ENCODE data around the gene KHDC4.
"Not testable (repeated sequence)": the region's sequence is repeated elsewhere in the genome, so short reads cannot be mapped to it uniquely, and the experiment has no call there.

The KHDC4 gene

DNA sequence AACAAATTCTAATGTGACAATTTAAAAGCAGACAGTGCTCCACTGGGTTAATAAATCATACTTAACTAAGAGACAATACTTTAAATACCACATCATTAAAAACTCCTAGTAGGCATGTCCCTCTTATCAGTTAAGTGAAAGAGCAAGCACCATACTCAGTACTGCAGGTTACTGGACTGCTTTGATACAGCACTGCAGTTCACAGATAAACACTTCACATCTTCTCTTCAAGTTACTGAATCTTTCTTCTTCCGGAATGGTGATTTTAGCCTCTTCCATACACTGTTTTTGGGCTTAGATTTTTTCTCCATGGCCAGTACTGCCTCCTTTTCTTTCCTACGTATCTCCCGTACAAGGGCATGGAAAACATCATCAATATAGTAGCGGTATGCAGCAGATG is 34.1 kb downstream of the KHDC4 start:
- no peak for DNase-seq

GRCh38 chr1:155899683-155900082 is 34.5 kb downstream of the KHDC4 start:
- no peak for DNase-seq

GRCh38 chr1:155898888-155899287 is 35.3 kb downstream of the KHDC4 start:
- no peak for DNase-seq

DNA sequence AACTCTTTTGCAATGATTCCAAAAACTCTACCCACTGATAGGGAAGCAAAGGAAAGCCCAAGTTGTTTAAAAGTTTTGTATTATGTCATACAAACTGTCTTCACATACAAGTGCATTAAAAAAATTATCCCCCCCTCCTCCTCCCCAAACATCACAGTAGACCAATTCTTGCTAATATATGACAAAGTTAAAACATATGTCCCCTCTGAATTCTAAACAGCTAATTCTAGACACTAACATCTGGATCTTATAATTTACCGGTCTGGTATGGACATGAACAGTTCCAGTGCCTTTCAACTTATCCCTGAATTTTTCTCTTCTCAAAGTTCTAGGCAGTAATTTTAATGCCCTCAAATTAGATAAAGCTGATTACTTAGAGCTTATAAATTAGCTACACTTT is 36.5 kb downstream of the KHDC4 start:
- no peak for DNase-seq

- DNase-seq: not testable (repeated sequence)
Observed at GRCh38 chr1:155896476-155896875, 37.7 kb downstream of the KHDC4 start.

GRCh38 chr1:155895617-155896016 is 38.6 kb downstream of the KHDC4 start:
- not testable (repeated sequence) for DNase-seq

GRCh38 chr1:155893389-155894142 is 40.6 kb downstream of the KHDC4 start:
- DNase-seq: peak; percentile 58 to 83 (median 69)

GRCh38 chr1:155892796-155893195 is 41.4 kb downstream of the KHDC4 start:
- DNase-seq: no peak

DNA sequence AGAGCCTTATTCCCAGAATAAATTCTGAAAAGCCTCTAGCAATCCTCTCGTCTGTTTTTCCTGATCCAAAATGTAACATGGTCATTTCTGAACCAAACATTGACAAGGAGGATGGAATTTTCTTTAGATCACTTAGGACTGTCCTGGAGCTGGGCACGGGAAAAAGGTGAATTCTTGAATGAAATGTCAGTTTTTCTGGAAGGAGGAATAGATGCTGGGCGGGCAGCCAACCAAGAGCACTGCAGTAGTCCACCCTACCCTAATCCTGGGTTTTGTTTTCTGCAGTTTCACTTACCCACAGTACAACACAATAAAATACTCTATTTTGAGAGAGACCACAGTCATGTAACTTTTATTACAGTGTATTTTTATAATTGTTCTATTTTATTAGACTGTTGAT is 44.0 kb downstream of the KHDC4 start:
- DNase-seq: no peak

GRCh38 chr1:155889566-155889965 is 44.6 kb downstream of the KHDC4 start:
- DNase-seq: no peak

DNA sequence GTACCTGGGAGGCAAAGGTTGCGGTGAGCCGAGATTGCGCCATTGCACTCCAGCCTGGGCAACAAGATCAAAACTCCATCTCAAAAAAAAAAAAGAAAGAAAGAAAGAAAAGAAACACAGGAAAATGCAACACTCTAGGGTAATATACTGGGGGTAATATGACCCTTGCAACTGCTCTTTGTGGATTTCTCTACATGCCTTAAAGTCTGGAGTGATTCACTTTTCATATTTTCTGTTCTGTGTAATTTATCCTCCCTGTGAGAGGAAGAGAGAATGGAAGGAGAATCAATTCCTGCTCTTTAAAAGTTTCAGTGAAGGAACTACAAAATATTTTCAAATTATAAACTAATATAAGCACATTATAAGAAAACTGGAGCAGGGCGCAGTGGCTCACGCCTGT is 45.7 kb downstream of the KHDC4 start:
- DNase-seq: no peak

GRCh38 chr1:155884982-155885381 is 49.2 kb downstream of the KHDC4 start:
- no peak for DNase-seq

GRCh38 chr1:155884031-155884960 is 49.9 kb downstream of the KHDC4 start:
- no peak for DNase-seq

DNA sequence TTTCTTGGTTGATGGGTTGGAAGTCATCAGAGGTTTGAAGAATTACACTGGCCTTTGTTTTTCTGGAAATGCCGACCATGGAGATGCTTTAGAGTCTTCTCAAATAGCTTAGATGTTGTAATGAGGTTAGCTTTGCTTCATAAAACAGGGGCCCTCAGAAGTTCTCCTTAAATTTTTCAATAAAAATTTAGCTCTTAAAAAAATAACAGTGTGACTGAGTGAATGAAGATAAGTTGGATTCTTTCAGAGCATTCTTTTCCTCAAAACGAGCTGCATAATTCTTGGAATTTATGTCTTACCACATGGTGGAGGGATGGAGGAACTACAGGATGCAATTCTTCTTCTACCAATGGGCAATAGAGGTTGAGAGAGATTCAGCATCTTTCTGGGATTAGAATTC is 51.4 kb downstream of the KHDC4 start:
- no peak for DNase-seq

DNA sequence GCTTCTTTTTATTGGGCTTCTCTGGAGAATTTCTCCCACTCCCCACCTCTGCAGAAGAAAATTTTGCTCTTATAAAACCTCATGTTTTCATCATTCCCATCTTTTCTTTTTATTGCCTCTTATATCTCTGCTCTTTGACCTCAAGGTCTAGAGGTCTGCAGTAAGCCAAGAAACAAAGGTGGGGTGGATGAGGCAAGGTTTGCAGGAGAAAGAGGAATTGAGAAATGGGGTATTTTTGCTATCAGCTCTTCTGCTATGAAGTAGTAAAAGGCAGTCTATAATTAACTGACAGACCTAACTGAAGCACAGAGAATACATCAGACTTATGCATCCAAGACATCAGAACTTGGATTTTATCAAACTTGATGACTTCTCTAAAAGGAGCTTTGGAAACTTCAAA is 52.0 kb downstream of the KHDC4 start:
- DNase-seq: no peak

- no peak for DNase-seq
Observed at GRCh38 chr1:155880950-155881349, 53.3 kb downstream of the KHDC4 start.

DNA sequence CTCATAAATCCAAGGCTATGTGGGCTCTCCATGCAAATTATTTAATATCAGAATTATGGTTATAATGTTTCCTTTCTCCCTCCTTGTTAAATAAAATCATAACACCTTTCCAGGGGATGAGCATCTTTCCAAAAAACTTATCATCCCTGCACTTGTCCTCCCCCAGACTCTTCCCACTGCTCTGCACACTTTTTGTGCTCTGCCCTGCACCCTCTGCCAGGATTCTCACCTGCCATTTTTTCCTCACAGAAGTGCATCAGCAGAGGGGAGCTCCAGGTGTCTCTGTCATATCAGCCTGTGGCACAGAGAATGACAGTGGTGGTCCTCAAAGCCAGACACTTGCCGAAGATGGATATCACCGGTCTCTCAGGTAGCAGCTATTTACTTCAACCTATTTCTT is 54.0 kb downstream of the KHDC4 start:
- DNase-seq: no peak

GRCh38 chr1:155877945-155878344 is 56.3 kb downstream of the KHDC4 start:
- no peak for DNase-seq

- no peak for DNase-seq
Observed at GRCh38 chr1:155873860-155874259, 60.4 kb downstream of the KHDC4 start.

GRCh38 chr1:155872527-155872926 is 61.7 kb downstream of the KHDC4 start:
- DNase-seq: no peak

GRCh38 chr1:155871390-155871789 is 62.8 kb downstream of the KHDC4 start:
- no peak for DNase-seq

DNA sequence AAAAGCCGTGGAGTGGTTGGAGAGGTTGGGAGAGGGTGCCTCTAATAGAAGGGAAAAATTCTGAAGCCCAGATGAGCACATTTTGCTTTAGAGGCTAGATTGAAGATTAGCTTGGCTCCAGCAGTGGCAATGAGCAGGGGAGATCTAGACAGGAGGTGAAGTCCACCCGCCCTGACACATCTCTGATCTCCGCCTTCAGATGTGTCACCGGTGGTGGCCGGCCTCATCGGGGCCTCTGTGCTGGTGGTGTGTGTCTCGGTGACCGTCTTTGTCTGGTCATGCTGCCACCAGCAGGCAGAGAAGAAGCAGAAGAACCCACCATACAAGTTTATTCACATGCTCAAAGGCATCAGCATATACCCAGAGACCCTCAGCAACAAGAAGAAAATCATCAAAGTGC is 66.4 kb downstream of the KHDC4 start:
- no peak for DNase-seq

DNA sequence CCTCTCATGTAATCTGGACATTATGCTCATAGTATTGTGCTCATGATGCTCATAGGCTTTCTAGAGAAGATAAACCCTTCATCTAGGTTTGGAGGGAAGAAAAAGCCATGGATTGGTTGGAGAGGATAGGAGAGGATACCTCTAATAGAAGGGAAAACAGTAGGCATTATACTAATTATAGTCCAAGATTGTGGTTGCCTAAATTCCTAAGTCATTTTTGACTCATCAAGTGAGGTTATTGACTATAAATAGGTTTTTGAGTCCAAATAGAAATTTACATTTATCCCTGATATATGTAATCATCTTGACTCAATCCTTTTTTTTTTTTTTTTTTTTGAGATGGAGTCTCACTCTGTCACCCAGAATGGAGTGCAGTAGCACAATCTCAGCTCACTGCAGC is 69.8 kb downstream of the KHDC4 start:
- no peak for DNase-seq
